ENCODE measurements around the gene KLHL26.

- TF ChIP-seq, protein P1, sequence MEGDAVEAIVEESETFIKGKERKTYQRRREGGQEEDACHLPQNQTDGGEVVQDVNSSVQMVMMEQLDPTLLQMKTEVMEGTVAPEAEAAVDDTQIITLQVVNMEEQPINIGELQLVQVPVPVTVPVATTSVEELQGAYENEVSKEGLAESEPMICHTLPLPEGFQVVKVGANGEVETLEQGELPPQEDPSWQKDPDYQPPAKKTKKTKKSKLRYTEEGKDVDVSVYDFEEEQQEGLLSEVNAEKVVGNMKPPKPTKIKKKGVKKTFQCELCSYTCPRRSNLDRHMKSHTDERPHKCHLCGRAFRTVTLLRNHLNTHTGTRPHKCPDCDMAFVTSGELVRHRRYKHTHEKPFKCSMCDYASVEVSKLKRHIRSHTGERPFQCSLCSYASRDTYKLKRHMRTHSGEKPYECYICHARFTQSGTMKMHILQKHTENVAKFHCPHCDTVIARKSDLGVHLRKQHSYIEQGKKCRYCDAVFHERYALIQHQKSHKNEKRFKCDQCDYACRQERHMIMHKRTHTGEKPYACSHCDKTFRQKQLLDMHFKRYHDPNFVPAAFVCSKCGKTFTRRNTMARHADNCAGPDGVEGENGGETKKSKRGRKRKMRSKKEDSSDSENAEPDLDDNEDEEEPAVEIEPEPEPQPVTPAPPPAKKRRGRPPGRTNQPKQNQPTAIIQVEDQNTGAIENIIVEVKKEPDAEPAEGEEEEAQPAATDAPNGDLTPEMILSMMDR (IDR thresholded peaks at IDR 0.05): no peak
- TF ChIP-seq POLR2AphosphoS5 (IDR thresholded peaks at IDR 0.05; ENCODE audit: insufficient read depth in 1 of 2, low read depth in 1 of 2) (no peak), POLR2A (IDR thresholded peaks at IDR 0.05) (no peak)
Observed at GRCh38 chr19:18606281-18607225, 30.3 kb upstream of the KLHL26 start, which contains the start of gene CRLF1.

Data from vagina (tissue), 2 donors.